A549 treated with DMSO at 1 μM for 4 hours (cell line): Measurements from ENCODE around the gene KRT16. TPM values are rescaled to one million over a fixed set of nuclear protein-coding genes. Genes with fewer than 3 reads are reported as not detected.

ENCODE experiments used
- total RNA-seq: library from RNA; stranded (reverse); fragments of 200-300 nt; extraction: Qiagen RNA extraction; gene quantifications from 5 replicates; pipeline ENCODE4 v1.2.3, GENCODE V29; 2022; ENCODE audit warnings: low read depth

Gene KRT16
- total RNA-seq: 0.27 to 0.88 TPM (median 0.77 TPM) in 5 replicates

GRCh38 chr17:41612376-41613160, at the start of gene KRT16:
TSS of gene KRT16 (minus strand) at chr17:41612767. CDS start at chr17:41612688, 79 bp downstream.

GRCh38 chr17:41624208-41625101, 11.9 kb upstream of the KRT16 start, which contains the start of gene KRT17:
TSS of gene KRT17 (minus strand) at chr17:41624575. CDS start at chr17:41624509, 66 bp downstream.

GRCh38 chr17:41586863-41587495, 25.6 kb downstream of the KRT16 start, which contains the start of gene KRT14:
TSS of gene KRT14 (minus strand) at chr17:41586895. CDS start at chr17:41586834, 61 bp downstream.

GRCh38 chr17:41571561-41572434, 40.8 kb downstream of the KRT16 start, which contains the start of gene KRT9:
TSS of gene KRT9 (minus strand) at chr17:41572059. CDS start at chr17:41571992, 67 bp downstream.

Other genes starting within 250 kb of the KRT16 start
- gene KRT33B, start 243.0 kb downstream of the KRT16 start, total RNA-seq: 0.07 to 0.28 TPM (median 0.15 TPM) in 3 of 5 replicates, not detected in the others
- gene KRT34, start 230.5 kb downstream of the KRT16 start, total RNA-seq: 0.29 to 0.53 TPM (median 0.49 TPM) in 5 replicates
- gene KRT31, start 215.2 kb downstream of the KRT16 start, total RNA-seq: not detected in 5 replicates
- not detected in 5 replicates for gene KRT37, start 188.2 kb downstream of the KRT16 start, total RNA-seq
- gene KRT38, start 171.8 kb downstream of the KRT16 start, total RNA-seq: not detected in 5 replicates
- gene KRT32, start 145.4 kb downstream of the KRT16 start, total RNA-seq: not detected in 5 replicates
- not detected in 5 replicates for gene KRT35, start 131.6 kb downstream of the KRT16 start, total RNA-seq
- gene KRT36, start 122.9 kb downstream of the KRT16 start, total RNA-seq: not detected in 5 replicates
- gene KRT13, start 107.2 kb downstream of the KRT16 start, total RNA-seq: 0.08 to 0.19 TPM (median 0.16 TPM) in 4 of 5 replicates, not detected in the other
- 2.6 to 6.5 TPM (median 5.1 TPM) in 5 replicates for gene KRT15, start 93.9 kb downstream of the KRT16 start, total RNA-seq
- 41.3 to 68.5 TPM (median 54.7 TPM) in 5 replicates for gene KRT19, start 84.5 kb downstream of the KRT16 start, total RNA-seq
- gene KRT9, start 40.7 kb downstream of the KRT16 start, total RNA-seq: not detected in 5 replicates
- gene KRT14, start 25.9 kb downstream of the KRT16 start, total RNA-seq: 0.08 to 0.36 TPM (median 0.15 TPM) in 4 of 5 replicates, not detected in the other
- gene KRT17, start 11.8 kb upstream of the KRT16 start, total RNA-seq: 0.81 to 1.3 TPM (median 0.97 TPM) in 5 replicates
- gene EIF1, start 76.1 kb upstream of the KRT16 start, total RNA-seq: 1,132 to 1,691 TPM (median 1,434 TPM) in 5 replicates
- gene GAST, start 99.6 kb upstream of the KRT16 start, total RNA-seq: 0.23 to 0.57 TPM (median 0.26 TPM) in 3 of 5 replicates, not detected in the others
- 1.1 to 2.1 TPM (median 1.7 TPM) in 5 replicates for gene HAP1, start 121.9 kb upstream of the KRT16 start, total RNA-seq
- gene JUP, start 173.9 kb upstream of the KRT16 start, total RNA-seq: 90.4 to 127 TPM (median 110 TPM) in 5 replicates
- 35.3 to 39.9 TPM (median 36.1 TPM) in 5 replicates for gene P3H4, start 199.2 kb upstream of the KRT16 start, total RNA-seq
- 95.7 to 118 TPM (median 108 TPM) in 5 replicates for gene FKBP10, start 200.2 kb upstream of the KRT16 start, total RNA-seq
- 104 to 117 TPM (median 110 TPM) in 5 replicates for gene NT5C3B, start 223.5 kb upstream of the KRT16 start, total RNA-seq
- 0.05 to 0.22 TPM (median 0.10 TPM) in 5 replicates for gene KLHL10, start 225.1 kb upstream of the KRT16 start, total RNA-seq